ENCODE results near the gene RNF144A. TPM values are rescaled to one million over a fixed set of nuclear protein-coding genes. Genes with fewer than 3 reads are reported as not detected.

RNF144A gene
- total RNA-seq, 1 donor = 4.3 TPM

GRCh38 chr2:7027956-7028655, 110.9 kb downstream of the RNF144A start:
- no peak overlapping the region for H3K4me3 ChIP-seq (ENCODE audit: low read depth, low read length)
- TF ChIP-seq, protein P1, sequence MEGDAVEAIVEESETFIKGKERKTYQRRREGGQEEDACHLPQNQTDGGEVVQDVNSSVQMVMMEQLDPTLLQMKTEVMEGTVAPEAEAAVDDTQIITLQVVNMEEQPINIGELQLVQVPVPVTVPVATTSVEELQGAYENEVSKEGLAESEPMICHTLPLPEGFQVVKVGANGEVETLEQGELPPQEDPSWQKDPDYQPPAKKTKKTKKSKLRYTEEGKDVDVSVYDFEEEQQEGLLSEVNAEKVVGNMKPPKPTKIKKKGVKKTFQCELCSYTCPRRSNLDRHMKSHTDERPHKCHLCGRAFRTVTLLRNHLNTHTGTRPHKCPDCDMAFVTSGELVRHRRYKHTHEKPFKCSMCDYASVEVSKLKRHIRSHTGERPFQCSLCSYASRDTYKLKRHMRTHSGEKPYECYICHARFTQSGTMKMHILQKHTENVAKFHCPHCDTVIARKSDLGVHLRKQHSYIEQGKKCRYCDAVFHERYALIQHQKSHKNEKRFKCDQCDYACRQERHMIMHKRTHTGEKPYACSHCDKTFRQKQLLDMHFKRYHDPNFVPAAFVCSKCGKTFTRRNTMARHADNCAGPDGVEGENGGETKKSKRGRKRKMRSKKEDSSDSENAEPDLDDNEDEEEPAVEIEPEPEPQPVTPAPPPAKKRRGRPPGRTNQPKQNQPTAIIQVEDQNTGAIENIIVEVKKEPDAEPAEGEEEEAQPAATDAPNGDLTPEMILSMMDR (IDR thresholded peaks at IDR 0.05; ENCODE audit: insufficient read depth, low read depth, low read length) = no peak
- DNase-seq (ENCODE audit: low read depth) = no peak

DNA sequence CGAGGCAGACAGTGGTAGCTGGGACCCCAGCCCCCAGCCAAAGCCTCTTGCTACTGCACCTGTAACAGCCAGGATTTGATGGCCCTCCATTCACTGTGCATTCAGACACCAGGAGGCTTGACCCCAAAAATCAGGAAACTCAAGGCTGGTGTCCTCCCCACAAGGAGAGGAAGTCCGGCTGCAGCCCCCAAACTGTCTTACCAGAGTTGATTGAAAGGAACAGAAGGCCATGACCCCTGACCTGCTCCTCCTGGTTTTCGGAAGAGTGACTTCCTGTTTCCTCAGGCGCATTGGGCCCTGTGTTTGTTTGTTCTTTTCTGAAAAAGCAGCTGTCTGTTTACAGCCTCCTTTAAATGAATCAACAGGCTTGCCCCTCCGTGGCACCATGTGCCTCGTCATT, 111.6 kb downstream of the RNF144A start:
- TF ChIP-seq, protein P1 (IDR thresholded peaks at IDR 0.05; ENCODE audit: insufficient read depth, low read depth, low read length) = no peak
- H3K4me3 ChIP-seq (ENCODE audit: low read depth, low read length) = no peak overlapping the region
- DNase-seq (ENCODE audit: low read depth) = no peak

GRCh38 chr2:7029291-7030059, 112.3 kb downstream of the RNF144A start:
- no peak overlapping the region for H3K4me3 ChIP-seq (ENCODE audit: low read depth, low read length)
- DNase-seq (ENCODE audit: low read depth) = no peak
- TF ChIP-seq, protein P1 (IDR thresholded peaks at IDR 0.05; ENCODE audit: insufficient read depth, low read depth, low read length) = no peak

- no peak overlapping the region for H3K4me3 ChIP-seq (ENCODE audit: low read depth, low read length)
- TF ChIP-seq, protein P1 (IDR thresholded peaks at IDR 0.05; ENCODE audit: insufficient read depth, low read depth, low read length) = no peak
Measured at GRCh38 chr2:7030810-7031209, 113.6 kb downstream of the RNF144A start.

DNA sequence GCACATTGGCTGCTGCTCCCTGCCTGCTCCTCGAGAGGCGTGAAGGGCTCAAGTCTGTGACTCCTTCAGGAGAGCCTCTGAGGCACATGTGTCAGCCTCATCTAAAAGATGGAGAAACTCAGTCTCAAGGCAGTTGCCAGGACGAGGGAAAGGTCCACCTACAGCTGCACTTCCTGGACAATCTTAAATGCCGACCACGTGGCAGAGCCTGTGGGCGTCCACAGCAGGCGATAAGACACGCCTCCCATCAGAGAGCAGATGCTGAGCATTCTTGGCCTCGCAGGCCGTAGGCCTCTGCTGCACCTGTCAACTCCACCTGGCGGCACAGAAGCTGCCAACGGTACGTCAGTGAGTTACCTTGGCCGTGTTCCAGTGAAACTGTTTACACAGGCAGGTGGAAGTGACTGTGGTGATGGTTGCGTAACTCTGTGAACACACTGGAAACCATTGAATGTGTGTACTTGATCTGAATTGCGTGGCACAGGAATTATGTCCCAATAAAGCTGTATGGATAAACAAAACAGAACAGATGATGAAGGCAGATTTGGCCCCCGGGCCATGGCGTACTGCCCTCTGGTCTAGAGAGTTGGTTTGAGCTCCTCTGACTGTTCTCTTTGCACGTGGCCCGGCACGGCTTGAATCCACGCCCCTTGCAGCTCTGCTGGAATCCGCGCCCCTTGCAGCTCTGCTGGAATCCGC, 114.5 kb downstream of the RNF144A start:
- H3K4me3 ChIP-seq (ENCODE audit: low read depth, low read length) = no peak overlapping the region
- no peak for DNase-seq (ENCODE audit: low read depth)
- TF ChIP-seq, protein P1 (IDR thresholded peaks at IDR 0.05; ENCODE audit: insufficient read depth, low read depth, low read length) = no peak

More at GRCh38 chr2:7030810-7031209, 113.6 kb downstream of the RNF144A start:
- DNase-seq (ENCODE audit: low read depth) = no peak

GRCh38 chr2:7032371-7032770, 115.2 kb downstream of the RNF144A start:
- no peak overlapping the region for H3K4me3 ChIP-seq (ENCODE audit: low read depth, low read length)
- no peak for DNase-seq (ENCODE audit: low read depth)
- TF ChIP-seq, protein P1 (IDR thresholded peaks at IDR 0.05; ENCODE audit: insufficient read depth, low read depth, low read length) = no peak

All from fibroblast of villous mesenchyme (primary cell).